GM12801 (cell line): ENCODE results near the gene ACSBG1.

Source experiments
- TF ChIP-seq, protein P1 (sequence below): IDR thresholded peaks from one replicate; pipeline ENCODE4 v1.5.1; 2011; ENCODE audit warnings: control low read depth; ENCODE audit not compliant: insufficient read length; ENCODE audit errors: extremely low read depth

Gene ACSBG1

DNA sequence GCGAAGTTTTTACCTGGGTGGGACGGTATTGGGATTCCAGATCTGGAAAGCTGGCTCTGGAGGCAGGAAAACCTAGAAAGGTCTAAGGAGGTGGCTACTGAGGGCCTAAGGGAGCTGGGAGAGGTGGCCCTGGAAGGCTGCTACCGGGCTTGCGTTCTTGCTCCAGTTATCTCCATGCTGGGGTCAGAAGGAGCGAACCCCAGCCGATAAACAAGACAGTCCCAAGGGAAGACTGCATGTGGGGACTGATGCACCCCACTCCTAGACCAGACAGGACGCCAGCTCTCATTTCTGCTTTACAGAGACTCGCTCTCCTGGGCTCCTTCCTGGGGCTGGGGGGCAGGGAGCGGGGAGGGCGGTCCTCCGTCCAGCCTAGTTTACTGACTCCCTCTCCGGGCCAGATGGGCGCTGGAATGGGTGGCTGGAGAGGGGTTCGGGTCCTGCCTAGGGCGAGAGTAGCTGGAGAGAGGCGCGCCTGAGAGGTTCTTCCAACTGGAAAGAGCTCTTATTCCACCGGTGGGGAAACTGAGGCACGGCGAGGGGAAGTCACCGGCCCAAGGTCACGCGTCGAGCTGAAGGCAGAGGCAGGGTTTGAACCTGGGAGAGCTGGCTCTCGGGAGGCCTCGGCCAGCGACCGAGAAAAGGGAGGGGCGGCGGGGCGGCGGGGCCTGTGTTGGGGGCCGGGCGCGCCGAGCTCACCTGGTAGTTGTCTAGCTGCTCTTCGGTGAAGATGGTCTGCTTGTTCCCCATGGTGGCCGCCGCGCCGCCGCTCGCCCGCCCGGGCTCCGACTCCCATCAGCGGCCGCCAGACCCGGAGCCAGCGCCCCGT lies 103.7 kb downstream of the ACSBG1 start:
- TF ChIP-seq, protein P1, sequence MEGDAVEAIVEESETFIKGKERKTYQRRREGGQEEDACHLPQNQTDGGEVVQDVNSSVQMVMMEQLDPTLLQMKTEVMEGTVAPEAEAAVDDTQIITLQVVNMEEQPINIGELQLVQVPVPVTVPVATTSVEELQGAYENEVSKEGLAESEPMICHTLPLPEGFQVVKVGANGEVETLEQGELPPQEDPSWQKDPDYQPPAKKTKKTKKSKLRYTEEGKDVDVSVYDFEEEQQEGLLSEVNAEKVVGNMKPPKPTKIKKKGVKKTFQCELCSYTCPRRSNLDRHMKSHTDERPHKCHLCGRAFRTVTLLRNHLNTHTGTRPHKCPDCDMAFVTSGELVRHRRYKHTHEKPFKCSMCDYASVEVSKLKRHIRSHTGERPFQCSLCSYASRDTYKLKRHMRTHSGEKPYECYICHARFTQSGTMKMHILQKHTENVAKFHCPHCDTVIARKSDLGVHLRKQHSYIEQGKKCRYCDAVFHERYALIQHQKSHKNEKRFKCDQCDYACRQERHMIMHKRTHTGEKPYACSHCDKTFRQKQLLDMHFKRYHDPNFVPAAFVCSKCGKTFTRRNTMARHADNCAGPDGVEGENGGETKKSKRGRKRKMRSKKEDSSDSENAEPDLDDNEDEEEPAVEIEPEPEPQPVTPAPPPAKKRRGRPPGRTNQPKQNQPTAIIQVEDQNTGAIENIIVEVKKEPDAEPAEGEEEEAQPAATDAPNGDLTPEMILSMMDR: no peak

DNA sequence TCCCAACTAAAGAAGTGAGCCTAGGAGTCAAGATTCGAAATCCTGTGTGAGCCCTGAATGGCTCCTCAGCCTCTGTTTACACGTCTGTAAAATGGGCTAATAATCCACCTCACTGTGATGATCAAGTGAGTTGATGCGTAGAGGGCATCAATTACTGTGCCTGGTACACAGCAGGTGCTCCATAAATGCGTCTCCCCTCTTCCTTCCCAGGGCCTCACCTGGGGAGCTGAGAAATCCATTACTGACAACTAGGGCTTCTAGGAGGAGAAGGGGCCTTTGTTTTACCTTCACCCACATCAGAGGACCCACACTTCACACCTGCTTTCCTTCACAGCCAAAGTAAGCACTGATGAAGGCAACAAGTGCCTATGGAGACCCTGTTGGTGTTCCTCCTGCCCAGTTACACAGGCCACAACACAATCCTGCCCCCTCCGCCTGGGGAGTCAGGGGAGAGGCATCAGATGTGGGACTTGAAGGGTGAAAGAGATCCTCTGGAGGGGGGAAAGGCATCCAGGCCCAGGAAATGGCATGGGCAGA lies 104.5 kb downstream of the ACSBG1 start:
- TF ChIP-seq, protein P1: no peak

DNA sequence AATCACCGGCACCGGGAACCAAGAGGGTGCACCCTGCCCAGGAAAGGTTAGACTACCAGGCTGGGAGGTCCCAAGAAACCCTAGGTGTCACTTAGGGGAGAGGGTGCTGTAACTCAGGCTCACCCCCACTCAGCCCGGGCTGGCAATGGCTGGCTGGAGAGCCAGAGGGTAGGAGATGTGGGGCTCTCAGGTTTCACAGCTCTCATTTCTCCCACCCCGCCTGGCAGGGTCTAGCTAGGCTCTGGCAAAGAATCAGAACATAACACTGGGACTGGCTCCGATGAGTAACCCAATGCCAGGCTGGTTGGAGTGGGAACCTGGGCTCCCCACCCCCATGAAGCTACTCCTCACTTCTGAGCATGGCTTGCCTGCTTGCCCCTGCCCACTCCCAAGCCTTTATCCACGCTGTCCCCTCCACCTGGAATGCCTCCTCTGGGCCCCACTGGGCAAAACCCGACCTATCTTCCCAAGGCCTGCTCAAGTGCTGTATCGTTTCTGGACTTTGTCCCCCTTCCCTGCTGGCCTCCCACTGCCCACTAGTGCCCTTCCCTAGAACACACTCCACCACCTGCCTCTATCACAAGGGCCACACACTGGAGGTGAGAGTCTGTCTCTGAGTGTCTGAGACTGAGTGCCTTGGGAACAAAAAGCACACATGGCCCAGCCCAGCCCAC lies 105.2 kb downstream of the ACSBG1 start:
- TF ChIP-seq, protein P1: no peak

DNA sequence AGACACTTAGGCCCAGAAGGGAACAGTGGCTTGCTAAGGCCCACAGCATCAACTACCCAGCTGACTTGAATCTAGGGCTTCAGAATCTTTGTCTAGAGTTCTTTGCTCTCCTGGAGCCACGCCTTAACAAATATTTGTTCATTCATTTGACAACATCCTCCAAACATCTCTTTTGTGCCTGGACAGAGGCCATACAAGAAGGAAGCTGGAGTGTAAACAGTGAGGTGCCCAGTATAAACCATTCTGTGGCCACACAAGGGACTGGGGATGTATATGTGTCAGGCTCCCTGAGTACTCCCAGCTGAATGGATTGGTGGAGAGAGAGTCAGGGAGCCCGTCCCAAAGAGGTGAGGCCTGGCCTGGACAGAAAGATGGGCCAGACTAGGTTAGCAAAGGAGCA lies 106.5 kb downstream of the ACSBG1 start:
- TF ChIP-seq, protein P1: no peak

DNA sequence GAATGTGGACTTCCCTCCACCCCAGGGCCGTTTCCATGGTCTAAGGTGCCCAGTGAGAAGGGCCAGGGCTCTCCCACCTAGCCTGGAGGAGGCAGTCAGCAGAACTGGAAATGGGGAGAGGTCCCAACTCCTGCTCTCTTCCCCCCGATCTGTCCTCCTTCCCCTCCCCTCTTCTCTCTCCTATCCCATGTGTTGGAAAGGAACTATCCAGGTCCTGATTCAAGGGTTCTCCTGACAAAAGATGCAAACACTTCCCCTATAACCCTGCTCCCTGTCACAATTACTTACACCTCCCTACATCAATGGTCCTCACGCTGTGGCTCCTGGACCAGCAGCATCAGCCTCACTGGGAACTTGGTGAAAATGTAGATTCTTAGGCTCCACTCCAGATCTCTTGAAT lies 109.1 kb downstream of the ACSBG1 start:
- TF ChIP-seq, protein P1: no peak

DNA sequence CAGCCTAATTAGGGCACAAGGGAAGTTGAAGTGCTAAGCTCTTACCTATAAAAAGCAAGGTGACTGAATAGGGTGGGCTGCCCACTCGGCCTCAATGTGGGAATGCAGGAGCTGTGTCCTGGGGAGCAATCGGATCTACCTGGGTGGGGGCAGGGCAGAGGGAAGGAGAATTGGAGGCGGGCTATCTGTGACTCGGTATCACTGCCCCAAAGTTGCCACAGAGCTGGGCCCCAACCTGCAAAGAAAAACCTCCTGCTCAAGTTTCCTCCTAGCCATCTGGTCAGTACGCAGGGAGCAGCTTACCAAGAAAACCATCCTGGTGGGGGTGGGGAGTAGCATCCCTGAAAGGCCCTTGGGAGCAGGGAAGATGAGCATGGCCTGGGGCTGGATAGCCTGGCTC lies 113.8 kb downstream of the ACSBG1 start:
- TF ChIP-seq, protein P1: no peak
